ENCODE data around the gene FIZ1.
A peak's percentile ranks its signal among the peaks of the same experiment; 100 is the strongest.

FIZ1 gene

GRCh38 chr19:55563261-55563690 lies 36.0 kb downstream of the FIZ1 start:
- no peak overlapping the region for H3K4me3 ChIP-seq (ENCODE audit: low read depth, low read length)
- in situ Hi-C loops (cut with HindIII; ENCODE audit: low sequenced_read_pairs) = no loop called here
- DNase-seq (ENCODE audit: low read depth, low spot score) = no peak
- no peak for TF ChIP-seq CTCF (IDR thresholded peaks at IDR 0.05; ENCODE audit: low read depth, low read length)

- in situ Hi-C loops (cut with HindIII; ENCODE audit: low sequenced_read_pairs) = no loop called here
- no peak overlapping the region for H3K4me3 ChIP-seq (ENCODE audit: low read depth, low read length)
- no peak for TF ChIP-seq CTCF (IDR thresholded peaks at IDR 0.05; ENCODE audit: low read depth, low read length)
Measured at GRCh38 chr19:55559684-55560083, 39.6 kb downstream of the FIZ1 start.

GRCh38 chr19:55554741-55555152 lies 44.6 kb downstream of the FIZ1 start:
- no peak for TF ChIP-seq CTCF (IDR thresholded peaks at IDR 0.05; ENCODE audit: low read depth, low read length)
- no peak for DNase-seq (ENCODE audit: low read depth, low spot score)
- in situ Hi-C loops (cut with HindIII; ENCODE audit: low sequenced_read_pairs) = no loop called here
- no peak overlapping the region for H3K4me3 ChIP-seq (ENCODE audit: low read depth, low read length)

More at GRCh38 chr19:55559684-55560083, 39.6 kb downstream of the FIZ1 start:
- DNase-seq (ENCODE audit: low read depth, low spot score) = no peak

GRCh38 chr19:55554302-55554701 lies 45.0 kb downstream of the FIZ1 start:
- in situ Hi-C loops (cut with HindIII; ENCODE audit: low sequenced_read_pairs) = no loop called here
- H3K4me3 ChIP-seq (ENCODE audit: low read depth, low read length) = no peak overlapping the region
- TF ChIP-seq CTCF (IDR thresholded peaks at IDR 0.05; ENCODE audit: low read depth, low read length) = no peak
- DNase-seq (ENCODE audit: low read depth, low spot score) = no peak

- in situ Hi-C loops (cut with HindIII; ENCODE audit: low sequenced_read_pairs) = no loop called here
- no peak overlapping the region for H3K4me3 ChIP-seq (ENCODE audit: low read depth, low read length)
- no peak for DNase-seq (ENCODE audit: low read depth, low spot score)
- TF ChIP-seq CTCF (IDR thresholded peaks at IDR 0.05; ENCODE audit: low read depth, low read length) = no peak
Measured at GRCh38 chr19:55553217-55554182, 45.8 kb downstream of the FIZ1 start.

GRCh38 chr19:55552620-55553019 lies 46.7 kb downstream of the FIZ1 start:
- no peak overlapping the region for H3K4me3 ChIP-seq (ENCODE audit: low read depth, low read length)
- DNase-seq (ENCODE audit: low read depth, low spot score) = peak; percentile 81
- TF ChIP-seq CTCF (IDR thresholded peaks at IDR 0.05; ENCODE audit: low read depth, low read length) = no peak
- in situ Hi-C loops (cut with HindIII; ENCODE audit: low sequenced_read_pairs) = no loop called here
